GM21367 (cell line): ENCODE measurements around the gene RGS7.
"Not testable (repeated sequence)": the region's sequence is repeated elsewhere in the genome, so short reads cannot be mapped to it uniquely, and the experiment has no call there.

Experiments
- ATAC-seq: cut with Tn5 transposase; IDR thresholded peaks from one replicate; pipeline ENCODE4 v1.9.1; 2021; ENCODE audit not compliant: unreplicated experiment

The RGS7 gene

GRCh38 chr1:240935920-240936319 lies 421.1 kb downstream of the RGS7 start:
- no peak for ATAC-seq

GRCh38 chr1:240931031-240931430 lies 426.0 kb downstream of the RGS7 start:
- no peak for ATAC-seq

- no peak for ATAC-seq
Measured at GRCh38 chr1:240928265-240928664, 428.7 kb downstream of the RGS7 start.

GRCh38 chr1:240927821-240928220 lies 429.2 kb downstream of the RGS7 start:
- no peak for ATAC-seq

GRCh38 chr1:240925273-240925672 lies 431.7 kb downstream of the RGS7 start:
- ATAC-seq: no peak

GRCh38 chr1:240917976-240918375 lies 439.0 kb downstream of the RGS7 start:
- ATAC-seq: no peak

- ATAC-seq: no peak
Measured at GRCh38 chr1:240914506-240914905, 442.5 kb downstream of the RGS7 start.

GRCh38 chr1:240912821-240913220 lies 444.2 kb downstream of the RGS7 start:
- no peak for ATAC-seq

GRCh38 chr1:240909701-240910457 lies 447.1 kb downstream of the RGS7 start:
- ATAC-seq: peak; percentile 57

GRCh38 chr1:240906477-240906876 lies 450.5 kb downstream of the RGS7 start:
- no peak for ATAC-seq

GRCh38 chr1:240905225-240905765 lies 451.7 kb downstream of the RGS7 start:
- no peak for ATAC-seq

- ATAC-seq: not testable (repeated sequence)
Measured at GRCh38 chr1:240895424-240895823, 461.6 kb downstream of the RGS7 start.

- no peak for ATAC-seq
Measured at GRCh38 chr1:240888787-240889048, 468.3 kb downstream of the RGS7 start.

GRCh38 chr1:240888039-240888786 lies 468.8 kb downstream of the RGS7 start:
- ATAC-seq: peak; percentile 71

- no peak for ATAC-seq
Measured at GRCh38 chr1:240883490-240883889, 473.5 kb downstream of the RGS7 start.

- not testable (repeated sequence) for ATAC-seq
Measured at GRCh38 chr1:240882656-240883308, 474.2 kb downstream of the RGS7 start.

- ATAC-seq: no peak
Measured at GRCh38 chr1:240878631-240879030, 478.4 kb downstream of the RGS7 start.

GRCh38 chr1:240877605-240878004 lies 479.4 kb downstream of the RGS7 start:
- no peak for ATAC-seq

GRCh38 chr1:240876071-240876470 lies 480.9 kb downstream of the RGS7 start:
- ATAC-seq: no peak

GRCh38 chr1:240869071-240869470 lies 487.9 kb downstream of the RGS7 start:
- ATAC-seq: no peak

GRCh38 chr1:240866724-240867123 lies 490.3 kb downstream of the RGS7 start:
- ATAC-seq: no peak

GRCh38 chr1:240860023-240860422 lies 497.0 kb downstream of the RGS7 start:
- ATAC-seq: no peak
